ENCODE data around the gene IGHMBP2. TPM values are rescaled to one million over a fixed set of nuclear protein-coding genes. Genes with fewer than 3 reads are reported as not detected.

IGHMBP2 gene
- total RNA-seq, 1 donor from 2014 or later: 30.6 TPM

- peaks cover 5% of the 10 kb centered on the region for H3K36me3 Mint-ChIP-seq (ENCODE audit: insufficient read depth)
- H3K27me3 Mint-ChIP-seq: no peaks in the 10 kb centered on the region
- no peak overlapping the region for H3K4me3 Mint-ChIP-seq (ENCODE audit: low read depth)
- peaks cover 24% of the 10 kb centered on the region for H3K4me1 Mint-ChIP-seq (ENCODE audit: low read depth)
- TF ChIP-seq CTCF (IDR thresholded peaks at IDR 0.05; ENCODE audit: unreplicated experiment): no peak
- no peak overlapping the region for H3K27ac Mint-ChIP-seq
- no peak for DNase-seq (ENCODE audit: low spot score, unreplicated experiment)
- no peaks in the 10 kb centered on the region for H3K9me3 Mint-ChIP-seq (ENCODE audit: low read depth)
These were observed 2.8 kb upstream of the IGHMBP2 start for GRCh38 chr11:68900835-68901381.

- Mint-ChIP-seq H3K4me3 (ENCODE audit: low read depth) (peak overlapping the region; percentile 92), H3K36me3 (ENCODE audit: insufficient read depth) (peaks cover 11% of the 10 kb centered on the region), H3K9me3 (ENCODE audit: low read depth) (no peaks in the 10 kb centered on the region), H3K4me1 (ENCODE audit: low read depth) (peaks cover 24% of the 10 kb centered on the region), H3K27ac (peak overlapping the region; percentile 96), H3K27me3 (no peaks in the 10 kb centered on the region)
- no peak for TF ChIP-seq CTCF (IDR thresholded peaks at IDR 0.05; ENCODE audit: unreplicated experiment)
- DNase-seq (ENCODE audit: low spot score, unreplicated experiment): peak; percentile 21
These were observed 657 bp downstream of the IGHMBP2 start for GRCh38 chr11:68904248-68904847.

GRCh38 chr11:68905421-68906360 lies 2.0 kb downstream of the IGHMBP2 start:
- H3K27ac Mint-ChIP-seq: peak overlapping the region; percentile 26
- no peaks in the 10 kb centered on the region for H3K27me3 Mint-ChIP-seq
- H3K4me1 Mint-ChIP-seq (ENCODE audit: low read depth): peaks cover 24% of the 10 kb centered on the region

GRCh38 chr11:68908273-68908672 lies 4.6 kb downstream of the IGHMBP2 start:
- DNase-seq (ENCODE audit: low spot score, unreplicated experiment): no peak
- H3K27me3 Mint-ChIP-seq: no peaks in the 10 kb centered on the region
- peaks cover 16% of the 10 kb centered on the region for H3K36me3 Mint-ChIP-seq (ENCODE audit: insufficient read depth)
- TF ChIP-seq CTCF (IDR thresholded peaks at IDR 0.05; ENCODE audit: unreplicated experiment): no peak
- no peaks in the 10 kb centered on the region for H3K9me3 Mint-ChIP-seq (ENCODE audit: low read depth)
- no peak overlapping the region for H3K4me3 Mint-ChIP-seq (ENCODE audit: low read depth)
- H3K4me1 Mint-ChIP-seq (ENCODE audit: low read depth): peaks cover 15% of the 10 kb centered on the region
- no peak overlapping the region for H3K27ac Mint-ChIP-seq

More at GRCh38 chr11:68905421-68906360, 2.0 kb downstream of the IGHMBP2 start:
- no peak for TF ChIP-seq CTCF (IDR thresholded peaks at IDR 0.05; ENCODE audit: unreplicated experiment)
- Mint-ChIP-seq H3K4me3 (ENCODE audit: low read depth) (peak overlapping the region; percentile 92), H3K36me3 (ENCODE audit: insufficient read depth) (peaks cover 11% of the 10 kb centered on the region), H3K9me3 (ENCODE audit: low read depth) (no peaks in the 10 kb centered on the region)
- DNase-seq (ENCODE audit: low spot score, unreplicated experiment): no peak

- Mint-ChIP-seq H3K36me3 (ENCODE audit: insufficient read depth) (peaks cover 21% of the 10 kb centered on the region), H3K4me1 (ENCODE audit: low read depth) (no peaks in the 10 kb centered on the region), H3K4me3 (ENCODE audit: low read depth) (no peak overlapping the region), H3K27ac (no peak overlapping the region), H3K27me3 (no peaks in the 10 kb centered on the region), H3K9me3 (ENCODE audit: low read depth) (no peaks in the 10 kb centered on the region)
- DNase-seq (ENCODE audit: low spot score, unreplicated experiment): no peak
- no peak for TF ChIP-seq CTCF (IDR thresholded peaks at IDR 0.05; ENCODE audit: unreplicated experiment)
These were observed 7.3 kb downstream of the IGHMBP2 start for GRCh38 chr11:68910965-68911364.

All from progenitor cell of endocrine pancreas (in vitro differentiated cells).